GM06990 (cell line): ENCODE data around the gene IL22RA2.
A peak's percentile ranks its signal among the peaks of the same experiment; 100 is the strongest.

Experiments
- DNase-seq: peaks from one replicate; pipeline ENCODE4 v3.0.0-alpha.2; 2011; ENCODE audit not compliant: insufficient read length; ENCODE audit errors: extremely low read depth
- H3K27me3 ChIP-seq: replicated peaks from 2 replicates; pipeline ENCODE4 v1.6.0; 2011; ENCODE audit warnings: low read length; ENCODE audit not compliant: control insufficient read depth, insufficient read depth
- H3K36me3 ChIP-seq: 2 replicates; pipeline ENCODE4 v1.5.1; 2011; ENCODE audit warnings: low read length; ENCODE audit not compliant: control insufficient read depth, insufficient read depth
- H3K4me3 ChIP-seq: replicated peaks from 2 replicates; pipeline ENCODE4 v1.5.1; 2011; ENCODE audit warnings: low read depth, mild to moderate bottlenecking, control low read depth, low read length
- CTCF ChIP-seq: IDR thresholded peaks from 2 replicates; pipeline ENCODE4 v1.5.1; 2011; ENCODE audit warnings: low read length, control low read depth, mild to moderate bottlenecking, inconsistent platforms; ENCODE audit not compliant: insufficient read depth, poor library complexity, severe bottlenecking

IL22RA2 gene

GRCh38 chr6:137170266-137171052, 3.0 kb downstream of the IL22RA2 start:
- Histone ChIP-seq H3K4me3 (no peak overlapping the region), H3K36me3 (no peaks in the 10 kb centered on the region)
- no peak for TF ChIP-seq CTCF

GRCh38 chr6:137167702-137168377, 5.6 kb downstream of the IL22RA2 start:
- Histone ChIP-seq H3K36me3 (no peaks in the 10 kb centered on the region), H3K27me3 (no peaks in the 10 kb centered on the region), H3K4me3 (no peak overlapping the region)
- peak; percentile 40 for DNase-seq
- TF ChIP-seq CTCF: no peak

More at GRCh38 chr6:137170266-137171052, 3.0 kb downstream of the IL22RA2 start:
- no peak for DNase-seq
- H3K27me3 ChIP-seq: no peaks in the 10 kb centered on the region

GRCh38 chr6:137166247-137167098, 7.0 kb downstream of the IL22RA2 start:
- H3K36me3 ChIP-seq: no peaks in the 10 kb centered on the region
- DNase-seq: no peak
- TF ChIP-seq CTCF: no peak
- H3K27me3 ChIP-seq: no peaks in the 10 kb centered on the region
- H3K4me3 ChIP-seq: no peak overlapping the region

- DNase-seq: peak; percentile 66
- peak; percentile 72 for TF ChIP-seq CTCF
- Histone ChIP-seq H3K27me3 (no peaks in the 10 kb centered on the region), H3K36me3 (no peaks in the 10 kb centered on the region), H3K4me3 (no peak overlapping the region)
Measured at GRCh38 chr6:137165375-137166246, 7.8 kb downstream of the IL22RA2 start.

- no peak for DNase-seq
Measured at GRCh38 chr6:137163732-137164318, 9.6 kb downstream of the IL22RA2 start.

More at GRCh38 chr6:137163732-137164318, 9.6 kb downstream of the IL22RA2 start:
- Histone ChIP-seq H3K4me3 (no peak overlapping the region), H3K27me3 (no peaks in the 10 kb centered on the region), H3K36me3 (no peaks in the 10 kb centered on the region)
- no peak for TF ChIP-seq CTCF
